GM21515 (cell line): ENCODE measurements around the gene SPINK7.

Source experiments
- ATAC-seq: cut with Tn5 transposase; IDR thresholded peaks from one replicate; pipeline ENCODE4 v1.9.1; 2021; ENCODE audit not compliant: unreplicated experiment

Gene SPINK7

DNA sequence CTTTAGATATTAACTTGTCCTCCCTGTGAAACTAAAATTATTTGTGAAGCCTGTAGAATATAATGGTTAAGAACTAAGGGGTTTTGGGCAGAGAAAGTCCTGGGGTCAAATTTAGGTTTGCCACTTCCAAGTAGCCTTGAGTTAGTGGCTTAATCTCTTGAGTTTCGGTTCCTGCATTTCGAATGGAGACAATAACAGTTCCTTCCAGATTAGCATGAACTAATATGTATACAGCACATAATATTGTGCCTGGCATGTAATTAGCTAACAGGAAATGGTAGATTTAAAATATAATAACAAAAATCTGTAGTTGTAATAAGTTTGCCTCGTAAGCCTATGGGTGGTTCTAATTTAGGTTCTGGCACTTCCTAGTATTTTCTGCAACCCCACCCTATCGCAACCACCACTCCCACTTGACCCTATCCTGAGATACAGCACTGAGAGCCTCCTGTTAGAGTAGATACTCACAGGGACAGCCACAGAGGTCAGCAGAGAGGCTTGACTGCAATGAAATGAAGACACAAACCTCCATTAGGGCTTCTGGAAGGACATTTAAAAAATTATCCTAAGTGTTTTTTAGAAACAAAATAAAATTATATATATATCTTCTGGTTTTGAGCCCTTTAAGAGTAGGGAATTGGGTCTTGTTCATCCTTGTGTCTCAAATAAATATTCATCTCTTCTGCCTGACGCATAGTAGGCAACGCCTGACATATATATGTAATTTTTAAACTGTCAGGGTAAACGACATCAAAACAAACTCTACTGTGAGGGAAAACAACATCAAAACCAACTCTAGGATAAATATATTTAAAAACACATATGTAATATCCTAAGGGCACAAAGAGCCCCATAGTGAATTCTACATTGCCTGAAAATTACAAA, 31.6 kb downstream of the SPINK7 start:
- ATAC-seq = no peak

DNA sequence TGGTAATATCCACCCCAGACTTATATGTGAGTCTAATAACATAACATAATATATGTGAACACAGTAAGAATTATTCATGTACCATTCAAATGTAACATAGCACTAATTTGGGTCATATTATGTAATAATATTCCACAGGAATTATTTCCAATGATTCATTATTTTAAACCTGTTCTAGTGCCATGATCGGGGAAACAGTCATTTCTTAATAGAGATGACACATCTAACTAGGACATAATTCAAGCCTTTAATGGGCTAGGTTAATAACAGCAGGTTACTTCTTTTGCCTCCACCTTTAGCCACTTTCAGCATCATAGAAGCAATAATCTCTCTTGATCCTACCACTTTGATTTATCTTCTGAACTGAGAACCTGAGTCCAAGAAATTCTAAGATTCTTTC, 35.5 kb downstream of the SPINK7 start:
- ATAC-seq = no peak

DNA sequence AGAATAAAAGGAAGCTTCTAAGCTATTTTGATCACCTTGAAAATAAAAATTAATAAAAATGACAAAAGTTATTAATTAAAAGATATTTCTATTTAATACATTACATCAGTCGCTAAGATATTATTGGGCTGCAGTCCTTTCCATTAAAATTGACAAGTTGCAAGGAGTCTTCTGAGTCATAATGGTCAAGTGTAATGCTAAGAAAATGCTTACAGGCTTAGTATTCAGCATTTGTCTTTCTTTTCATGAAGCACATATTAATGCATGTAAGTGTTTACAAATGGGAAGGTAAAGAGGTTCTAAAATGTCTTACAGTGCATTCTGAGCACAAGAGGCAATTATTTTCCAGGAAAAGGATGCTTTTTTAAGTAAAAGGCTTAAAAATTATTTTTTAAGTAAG, 40.5 kb downstream of the SPINK7 start:
- no peak for ATAC-seq

DNA sequence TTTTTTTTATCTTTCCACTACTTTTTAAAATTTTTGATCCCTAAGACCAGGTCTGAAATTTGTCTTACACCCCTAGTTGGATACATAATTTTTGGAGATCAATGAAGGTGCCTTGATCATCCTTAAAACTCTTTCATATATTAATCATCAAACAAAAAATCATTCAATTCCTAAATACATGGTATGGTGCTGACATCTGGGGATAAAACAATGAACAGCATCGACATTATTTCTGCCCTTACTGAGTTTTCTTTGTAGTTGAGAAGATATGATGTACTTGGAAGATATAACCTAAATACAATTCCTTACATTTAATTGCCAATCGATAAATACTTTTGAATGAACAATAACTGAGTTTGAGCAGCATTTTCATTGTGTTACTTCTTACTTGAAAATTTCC, 41.4 kb downstream of the SPINK7 start:
- no peak for ATAC-seq

DNA sequence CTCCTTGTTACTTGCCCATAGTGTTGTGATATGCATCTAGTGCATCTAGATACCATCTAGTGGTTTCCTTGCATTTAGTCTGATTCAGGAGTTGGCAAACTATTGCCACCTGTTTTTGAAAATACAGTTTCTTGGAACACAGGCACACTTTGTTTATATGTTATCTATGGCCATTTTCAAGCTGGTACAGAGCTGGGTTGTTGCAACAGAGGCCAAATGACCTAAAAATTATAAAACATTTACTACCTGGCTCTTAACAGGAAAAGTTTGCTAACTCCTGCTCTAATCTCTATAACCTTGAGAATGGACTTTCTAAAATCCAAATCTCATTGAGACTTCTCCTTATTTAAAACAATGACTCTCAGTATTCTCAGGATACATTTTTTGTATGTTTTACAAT, 52.1 kb downstream of the SPINK7 start:
- no peak for ATAC-seq
